GM12865 (cell line): Measurements from ENCODE around the gene LRRC8A.
A peak's percentile ranks its signal among the peaks of the same experiment; 100 is the strongest.
"Not testable (repeated sequence)": the region's sequence is repeated elsewhere in the genome, so short reads cannot be mapped to it uniquely, and the experiment has no call there.

Experiments
- DNase-seq: peaks from one replicate; pipeline ENCODE4 v3.0.0; 2010; ENCODE audit warnings: low read depth
- H3K4me3 ChIP-seq: 2 replicates; pipeline ENCODE4 v1.5.1; 2011; ENCODE audit warnings: mild to moderate bottlenecking, low read depth, low read length, control low read depth
- TF ChIP-seq, protein P1 (sequence below): IDR thresholded peaks from 2 replicates; pipeline ENCODE4 v1.5.1; 2011; ENCODE audit warnings: low read length, control low read depth, low read depth, inconsistent platforms; ENCODE audit not compliant: insufficient read depth; ENCODE audit errors: missing control alignments

The LRRC8A gene

DNA sequence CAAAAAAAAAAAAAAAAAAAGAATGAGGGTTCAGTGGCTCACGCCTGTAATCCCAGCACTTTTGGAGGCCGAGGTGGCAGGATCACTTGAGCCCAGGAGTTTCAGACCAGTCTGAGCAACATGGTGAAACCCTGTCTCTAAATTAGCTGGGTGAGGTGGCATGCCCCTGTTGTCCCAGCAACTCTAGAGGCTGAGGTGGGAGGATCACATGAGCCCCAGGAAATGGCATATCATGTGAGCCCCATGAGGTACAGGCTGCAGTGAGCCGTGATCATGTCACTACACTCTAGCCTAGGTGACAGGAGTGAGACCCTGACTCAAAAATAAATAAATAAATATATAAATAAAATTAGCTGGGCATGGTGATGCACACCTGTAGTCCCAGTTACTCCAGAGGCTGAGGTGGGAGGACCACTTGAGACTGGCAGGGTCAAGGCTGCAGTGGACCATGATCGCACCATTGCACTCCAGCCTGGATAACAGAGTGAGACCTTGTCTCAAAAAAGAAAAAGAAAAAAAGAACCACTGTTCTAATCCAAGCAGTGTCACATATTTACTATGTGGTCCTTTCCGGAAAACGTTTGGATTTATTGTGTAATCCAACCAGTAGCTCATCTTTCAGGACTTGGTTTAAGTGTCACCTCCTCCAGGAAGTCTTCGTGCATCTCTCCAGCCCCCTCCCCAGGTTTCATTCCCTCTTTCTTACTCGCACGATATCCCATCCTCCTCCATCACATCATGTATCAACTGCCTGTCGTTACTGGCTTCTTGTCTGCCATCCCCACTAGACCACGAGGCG, 40.0 kb upstream of the LRRC8A start:
- H3K4me3 ChIP-seq: no peak overlapping the region
- no peak for DNase-seq
- TF ChIP-seq, protein P1, sequence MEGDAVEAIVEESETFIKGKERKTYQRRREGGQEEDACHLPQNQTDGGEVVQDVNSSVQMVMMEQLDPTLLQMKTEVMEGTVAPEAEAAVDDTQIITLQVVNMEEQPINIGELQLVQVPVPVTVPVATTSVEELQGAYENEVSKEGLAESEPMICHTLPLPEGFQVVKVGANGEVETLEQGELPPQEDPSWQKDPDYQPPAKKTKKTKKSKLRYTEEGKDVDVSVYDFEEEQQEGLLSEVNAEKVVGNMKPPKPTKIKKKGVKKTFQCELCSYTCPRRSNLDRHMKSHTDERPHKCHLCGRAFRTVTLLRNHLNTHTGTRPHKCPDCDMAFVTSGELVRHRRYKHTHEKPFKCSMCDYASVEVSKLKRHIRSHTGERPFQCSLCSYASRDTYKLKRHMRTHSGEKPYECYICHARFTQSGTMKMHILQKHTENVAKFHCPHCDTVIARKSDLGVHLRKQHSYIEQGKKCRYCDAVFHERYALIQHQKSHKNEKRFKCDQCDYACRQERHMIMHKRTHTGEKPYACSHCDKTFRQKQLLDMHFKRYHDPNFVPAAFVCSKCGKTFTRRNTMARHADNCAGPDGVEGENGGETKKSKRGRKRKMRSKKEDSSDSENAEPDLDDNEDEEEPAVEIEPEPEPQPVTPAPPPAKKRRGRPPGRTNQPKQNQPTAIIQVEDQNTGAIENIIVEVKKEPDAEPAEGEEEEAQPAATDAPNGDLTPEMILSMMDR: no peak

DNA sequence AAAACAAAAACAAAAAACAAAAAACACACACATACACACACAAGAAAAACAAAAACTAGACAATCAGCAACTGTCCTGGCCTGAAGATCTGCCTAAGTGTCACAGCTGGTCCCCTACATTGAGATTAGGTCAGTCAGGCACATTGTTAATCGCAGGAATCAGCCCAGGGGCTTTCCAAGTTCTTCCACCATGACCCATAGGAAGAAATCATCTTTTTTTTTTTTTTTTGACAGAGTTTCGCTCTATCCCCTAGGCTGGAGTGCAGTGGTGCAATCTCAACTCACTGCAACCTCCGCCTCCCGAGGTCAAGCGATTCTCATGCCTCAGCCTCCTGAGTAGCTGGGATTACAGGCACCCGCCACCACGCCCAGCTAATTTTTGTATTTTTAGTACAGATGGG, 38.8 kb upstream of the LRRC8A start:
- not testable (repeated sequence) for DNase-seq

DNA sequence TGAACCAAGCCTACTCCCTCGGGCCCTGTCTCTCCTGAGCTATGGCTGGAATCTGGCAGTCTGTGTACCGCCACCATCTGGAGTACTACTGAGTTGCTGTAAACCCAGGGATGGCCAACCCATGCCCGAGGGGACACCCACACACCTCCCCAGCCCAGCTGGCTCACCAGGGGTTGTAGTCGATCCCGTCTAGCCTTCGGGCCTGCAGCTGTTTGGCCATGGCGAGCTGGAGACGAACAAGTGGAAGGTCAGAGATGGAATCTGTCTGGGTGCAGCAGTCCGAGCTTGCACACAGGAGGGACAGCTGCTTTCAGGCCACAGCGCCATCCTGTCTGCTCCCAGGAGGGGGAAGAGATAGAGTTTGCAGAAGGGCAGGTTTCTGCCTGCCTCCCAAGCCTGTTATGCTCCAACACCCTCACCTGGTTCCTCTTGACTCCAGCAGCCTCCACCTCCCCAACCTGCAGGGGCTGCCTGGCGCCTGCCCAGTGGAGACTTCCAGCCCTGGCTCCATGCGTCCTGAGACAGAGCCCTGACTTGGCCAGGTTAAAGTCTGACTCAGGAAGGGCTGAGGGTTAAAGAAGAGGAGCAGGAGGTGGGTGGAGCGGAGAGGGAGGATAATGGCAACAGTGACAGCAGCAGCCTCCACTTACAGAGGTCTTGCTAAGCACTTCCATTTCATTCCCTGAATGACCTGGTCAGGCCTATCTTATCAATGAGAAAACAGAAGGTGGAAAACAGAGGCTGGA, 36.6 kb upstream of the LRRC8A start:
- TF ChIP-seq, protein P1: no peak
- H3K4me3 ChIP-seq: no peak overlapping the region

More for the DNA sequence above, 38.8 kb upstream of the LRRC8A start:
- not testable (repeated sequence) for H3K4me3 ChIP-seq

DNA sequence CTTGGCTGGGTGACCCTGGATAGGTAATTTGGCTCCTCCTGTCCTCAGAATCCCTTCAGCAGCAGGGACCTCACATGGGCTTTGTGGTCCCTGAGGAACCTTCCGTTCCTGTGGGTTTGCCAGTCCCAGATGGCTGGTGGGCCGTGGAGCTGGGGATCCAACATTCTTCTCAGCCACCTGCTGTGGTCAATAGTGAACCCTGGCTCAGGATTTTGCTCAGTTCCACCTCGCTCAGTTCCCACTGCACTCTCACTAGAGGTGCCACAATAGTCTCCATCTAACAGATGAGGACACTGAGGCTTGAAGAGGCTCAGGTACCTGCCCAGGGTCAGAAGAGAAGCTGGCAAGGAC, 35.3 kb upstream of the LRRC8A start:
- no peak overlapping the region for H3K4me3 ChIP-seq
- TF ChIP-seq, protein P1: no peak
- no peak for DNase-seq

More for the DNA sequence above, 36.6 kb upstream of the LRRC8A start:
- DNase-seq: no peak

DNA sequence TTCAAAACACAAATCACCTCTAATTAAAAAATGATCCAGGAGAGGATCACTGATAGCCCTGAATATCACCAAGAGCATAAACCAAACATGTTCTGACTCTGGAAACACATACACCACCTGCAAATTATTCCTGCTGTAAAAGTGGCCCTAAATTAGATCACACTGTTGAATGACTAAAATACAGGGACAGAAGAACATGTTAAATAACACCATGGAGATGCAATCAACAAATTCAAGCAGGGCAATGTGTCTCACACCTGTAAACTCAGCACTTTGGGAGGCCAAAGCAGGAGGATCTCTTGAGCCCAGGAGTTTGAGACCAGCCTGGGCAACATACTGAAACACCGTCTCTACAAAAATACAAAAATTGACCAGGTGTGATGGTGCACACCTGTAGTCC, 34.1 kb upstream of the LRRC8A start:
- H3K4me3 ChIP-seq: no peak overlapping the region
- TF ChIP-seq, protein P1: no peak
- DNase-seq: no peak

DNA sequence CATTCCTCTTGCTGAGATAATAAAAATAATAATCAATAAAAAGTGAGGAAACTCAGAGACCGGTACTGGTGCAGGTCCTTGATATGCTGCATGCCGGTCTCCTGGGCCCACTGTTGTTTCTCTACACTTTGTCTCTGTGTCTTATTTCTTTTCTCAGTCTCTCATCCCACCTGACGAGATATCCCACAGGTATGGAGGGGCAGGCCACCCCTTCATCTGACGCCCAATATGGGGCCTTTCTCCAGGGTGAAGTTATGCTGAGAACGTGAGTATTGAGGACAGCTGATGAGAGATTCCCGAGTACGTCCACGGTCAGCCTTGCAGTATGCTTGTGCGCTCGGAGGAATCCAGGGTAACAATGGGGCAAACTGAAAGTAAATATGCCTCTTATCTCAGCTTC, 30.9 kb upstream of the LRRC8A start:
- not testable (repeated sequence) for DNase-seq, H3K4me3 ChIP-seq

DNA sequence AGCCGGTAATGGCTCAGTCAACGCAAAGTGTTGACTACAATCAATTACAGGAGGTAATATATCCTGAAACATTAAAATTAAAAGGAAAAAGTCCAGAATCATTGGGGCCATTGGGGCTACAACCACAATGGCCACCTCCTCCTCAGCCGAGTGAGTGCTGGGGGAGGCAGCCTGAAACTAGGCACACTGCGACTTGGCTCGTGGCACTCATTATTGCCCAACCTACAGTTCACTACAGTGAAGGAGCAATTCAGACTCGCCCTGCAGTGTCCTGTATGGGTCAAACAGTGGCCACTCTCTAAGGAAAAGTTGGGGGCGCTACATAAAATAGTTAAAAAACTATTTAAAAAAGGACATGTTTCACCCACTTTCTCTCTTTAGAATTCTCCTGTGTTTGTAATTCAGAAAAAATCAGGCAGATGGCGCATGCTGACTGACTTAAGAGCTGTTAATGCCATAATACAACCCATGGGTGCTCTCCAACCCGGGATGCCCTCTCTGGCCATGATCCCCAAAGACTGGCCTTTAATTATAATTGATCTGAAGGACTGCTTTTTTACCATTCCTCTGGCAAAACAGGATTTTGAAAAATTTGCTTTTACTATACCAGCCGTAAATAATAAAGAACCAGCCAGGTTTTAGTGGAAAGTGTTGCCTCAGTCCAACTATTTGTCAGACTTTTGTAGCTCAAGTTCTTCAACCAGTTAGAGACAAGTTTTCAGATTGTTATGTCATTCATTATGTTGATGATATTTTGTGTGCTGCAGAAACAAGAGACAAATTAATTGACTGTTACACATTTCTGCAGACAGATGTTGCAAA, 29.9 kb upstream of the LRRC8A start:
- peak; percentile 40 for DNase-seq
- not testable (repeated sequence) for H3K4me3 ChIP-seq

DNA sequence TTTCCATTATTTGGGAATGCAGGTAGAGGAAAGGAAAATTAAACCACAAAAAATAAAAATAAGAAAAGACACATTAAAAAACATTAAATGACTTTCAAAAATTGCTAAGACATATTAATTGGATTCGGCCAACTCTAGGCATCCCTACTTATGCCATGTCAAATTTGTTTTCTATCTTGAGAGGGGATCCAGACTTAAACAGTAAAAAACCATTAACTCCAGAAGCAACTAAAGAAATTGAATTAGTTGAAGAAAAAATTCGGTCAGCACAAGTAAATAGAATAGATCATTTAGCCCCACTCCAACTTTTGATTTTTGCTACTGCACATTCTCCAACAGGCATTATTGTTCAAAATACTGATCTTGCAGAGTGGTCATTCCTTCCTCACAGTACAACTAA, 29.3 kb upstream of the LRRC8A start:
- DNase-seq, H3K4me3 ChIP-seq: not testable (repeated sequence)

DNA sequence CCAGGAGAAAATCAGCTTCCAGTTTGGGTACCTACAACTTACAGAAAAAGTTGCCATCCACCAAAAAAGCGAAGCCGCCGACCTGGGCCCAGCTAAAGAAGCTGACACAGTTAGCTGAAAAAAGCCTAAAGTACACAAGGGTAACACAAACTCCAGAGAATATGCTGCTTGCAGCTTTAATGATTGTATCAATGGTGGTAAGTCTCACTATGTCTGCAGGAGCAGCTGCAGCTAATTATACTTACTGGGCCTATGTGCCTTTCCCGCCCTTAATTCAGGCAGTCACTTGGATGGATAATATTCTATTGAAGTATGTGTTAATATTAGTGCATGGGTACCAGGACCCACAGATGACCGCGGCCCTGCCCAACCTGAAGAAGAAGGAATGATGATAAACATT, 27.5 kb upstream of the LRRC8A start:
- not testable (repeated sequence) for H3K4me3 ChIP-seq, DNase-seq

DNA sequence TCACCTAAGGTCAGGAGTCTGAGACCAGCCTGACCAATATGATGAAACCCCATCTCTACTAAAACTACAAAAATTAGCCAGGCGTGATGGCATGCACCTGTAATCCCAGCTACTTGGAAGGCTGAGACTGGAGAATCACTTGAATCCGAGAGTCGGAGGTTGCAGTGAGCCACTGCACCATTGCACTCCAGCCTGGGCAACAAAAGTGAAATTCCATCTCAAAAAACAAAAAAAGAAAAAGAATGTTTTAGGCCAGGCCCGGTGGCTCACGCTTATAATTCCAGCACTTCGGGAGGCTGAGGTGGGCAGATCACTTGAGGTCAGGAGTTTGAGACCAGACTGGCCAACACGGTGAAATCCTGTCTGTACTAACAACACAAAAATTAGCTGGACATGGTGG, 23.5 kb upstream of the LRRC8A start:
- DNase-seq, H3K4me3 ChIP-seq: not testable (repeated sequence)
